DOHH2 (cell line): ENCODE results near the gene TOR4A.

Experiments used
- EZH2phosphoT487 ChIP-seq: fragments of 200-600 bp; sonication (generic); IDR thresholded peaks from 2 replicates; pipeline ENCODE4 v1.6.1; 2017; ENCODE audit warnings: borderline replicate concordance, mild to moderate bottlenecking, antibody characterized with exemption, low read length, moderate library complexity, mixed read lengths
- TF ChIP-seq, protein P1 (sequence below): fragments of 200-600 bp; sonication (generic); IDR thresholded peaks from one replicate; pipeline ENCODE4 v1.5.1; 2014; ENCODE audit warnings: antibody characterized with exemption, mild to moderate bottlenecking, low read depth, low read length; ENCODE audit not compliant: poor library complexity, severe bottlenecking

DNA sequence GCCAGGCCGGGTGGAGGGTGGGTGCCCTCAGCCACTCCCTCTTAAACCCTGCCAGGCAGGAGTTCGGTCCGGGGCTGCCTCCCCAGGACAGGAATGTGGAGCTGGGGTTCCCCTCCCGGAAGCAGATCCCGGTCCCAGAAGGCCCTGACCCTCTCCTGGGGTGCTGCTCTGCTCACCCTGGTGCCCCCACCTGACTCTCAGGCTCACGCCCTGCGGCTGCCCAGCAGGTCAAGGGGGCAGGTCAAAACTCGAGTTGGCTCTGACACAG, 28.2 kb downstream of the TOR4A start:
- TF ChIP-seq, protein P1, sequence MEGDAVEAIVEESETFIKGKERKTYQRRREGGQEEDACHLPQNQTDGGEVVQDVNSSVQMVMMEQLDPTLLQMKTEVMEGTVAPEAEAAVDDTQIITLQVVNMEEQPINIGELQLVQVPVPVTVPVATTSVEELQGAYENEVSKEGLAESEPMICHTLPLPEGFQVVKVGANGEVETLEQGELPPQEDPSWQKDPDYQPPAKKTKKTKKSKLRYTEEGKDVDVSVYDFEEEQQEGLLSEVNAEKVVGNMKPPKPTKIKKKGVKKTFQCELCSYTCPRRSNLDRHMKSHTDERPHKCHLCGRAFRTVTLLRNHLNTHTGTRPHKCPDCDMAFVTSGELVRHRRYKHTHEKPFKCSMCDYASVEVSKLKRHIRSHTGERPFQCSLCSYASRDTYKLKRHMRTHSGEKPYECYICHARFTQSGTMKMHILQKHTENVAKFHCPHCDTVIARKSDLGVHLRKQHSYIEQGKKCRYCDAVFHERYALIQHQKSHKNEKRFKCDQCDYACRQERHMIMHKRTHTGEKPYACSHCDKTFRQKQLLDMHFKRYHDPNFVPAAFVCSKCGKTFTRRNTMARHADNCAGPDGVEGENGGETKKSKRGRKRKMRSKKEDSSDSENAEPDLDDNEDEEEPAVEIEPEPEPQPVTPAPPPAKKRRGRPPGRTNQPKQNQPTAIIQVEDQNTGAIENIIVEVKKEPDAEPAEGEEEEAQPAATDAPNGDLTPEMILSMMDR, result no peak
- no peak for TF ChIP-seq EZH2phosphoT487
